ENCODE results near the gene SCLT1.
A peak's percentile ranks its signal among the peaks of the same experiment; 100 is the strongest.

The SCLT1 gene

DNA sequence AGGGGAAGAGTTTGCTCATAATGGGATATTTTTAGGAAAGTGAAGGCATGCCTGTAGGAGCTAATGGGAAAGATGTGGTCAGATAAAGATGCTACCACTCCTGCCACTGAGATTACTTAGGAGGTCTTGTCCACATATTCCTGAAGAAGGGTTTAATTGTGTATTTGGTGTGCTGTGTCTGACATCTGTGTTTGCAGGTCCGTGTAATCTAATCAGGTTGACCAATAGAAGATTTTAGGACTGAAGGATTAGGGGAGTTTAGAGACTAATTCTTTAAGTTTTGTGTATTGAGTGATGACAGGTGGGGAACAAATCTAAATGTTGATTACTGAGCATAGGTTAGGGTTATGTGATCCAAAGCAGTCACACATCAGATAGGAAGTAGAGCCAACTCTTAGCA, 226.6 kb downstream of the SCLT1 start:
- no peak for DNase-seq

GRCh38 chr4:128866269-128866668, 227.1 kb downstream of the SCLT1 start:
- no peak for DNase-seq

GRCh38 chr4:128865132-128865531, 228.2 kb downstream of the SCLT1 start:
- no peak for DNase-seq

GRCh38 chr4:128863312-128864075, 229.8 kb downstream of the SCLT1 start:
- DNase-seq = peak; percentile 56

DNA sequence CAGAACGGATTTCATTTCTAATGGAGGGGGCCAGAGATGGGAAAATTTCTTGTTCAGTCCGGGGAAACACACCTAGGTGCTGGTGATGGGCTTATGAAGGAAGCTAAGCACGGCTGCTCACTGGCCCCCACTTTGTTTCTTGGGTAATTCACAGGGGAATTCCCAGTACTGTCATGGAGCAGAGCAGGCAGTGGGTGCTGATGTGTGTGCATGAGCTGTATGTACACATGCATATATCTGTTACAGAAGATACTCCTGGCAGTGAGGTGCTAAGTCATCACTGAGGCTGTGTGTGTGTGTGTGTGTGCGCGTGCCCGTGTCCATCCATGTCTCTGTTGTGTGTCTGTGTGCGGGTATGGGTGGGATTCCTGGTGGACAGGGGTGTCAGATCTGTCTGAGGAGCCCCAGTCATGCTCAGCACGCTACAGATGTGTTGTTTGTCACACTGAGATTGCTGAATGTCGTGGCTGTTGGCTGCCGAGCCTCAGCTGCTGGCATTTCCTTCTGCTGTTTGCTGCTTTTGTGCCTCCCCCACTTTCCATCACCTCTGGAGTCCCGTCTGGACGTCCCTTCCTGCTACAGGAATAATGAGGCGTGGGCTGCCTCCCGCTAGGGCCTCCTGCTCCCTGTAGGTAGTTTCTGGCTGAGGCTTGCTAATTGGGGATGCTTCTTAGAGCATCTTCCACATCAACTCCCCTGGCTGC, 230.6 kb downstream of the SCLT1 start:
- DNase-seq = no peak

GRCh38 chr4:128861856-128862518, 231.4 kb downstream of the SCLT1 start:
- no peak for DNase-seq

DNA sequence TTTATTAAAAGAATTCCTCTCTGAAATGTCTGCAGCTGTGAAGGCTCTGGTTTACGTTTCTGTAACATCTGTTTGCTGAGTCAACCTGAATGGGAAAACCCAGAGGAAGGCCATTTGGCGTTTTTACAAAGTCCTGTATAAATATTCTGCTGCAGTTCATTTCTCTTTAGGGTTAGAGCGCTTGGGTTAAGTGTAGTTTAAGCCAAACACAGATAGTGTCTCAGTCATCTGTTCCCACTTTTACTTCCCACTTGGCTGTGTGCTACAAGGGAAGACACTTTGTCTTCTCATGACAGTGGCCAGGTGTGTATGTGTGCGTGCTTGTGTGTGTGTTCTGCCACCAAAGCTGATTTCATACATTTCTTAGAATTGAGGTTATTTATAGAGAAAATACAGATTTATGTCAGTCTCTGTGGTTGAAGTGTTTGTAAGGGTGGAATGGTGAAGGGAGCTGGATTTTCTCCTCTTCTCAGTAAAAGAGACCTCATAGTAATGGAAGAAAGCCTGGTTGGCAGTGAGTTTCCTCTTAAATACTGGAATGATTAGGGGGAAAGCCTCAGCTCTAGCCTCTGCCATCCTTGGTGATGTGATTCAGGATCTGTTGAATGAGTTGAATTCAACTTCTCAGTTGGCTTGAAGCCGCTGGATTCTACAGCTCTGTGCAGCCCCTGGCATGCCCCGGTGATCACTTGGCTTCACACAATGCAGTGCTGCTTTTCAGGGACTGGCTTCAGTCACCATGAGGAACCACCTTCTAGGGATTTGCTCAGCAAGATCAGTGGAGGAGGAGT, 233.3 kb downstream of the SCLT1 start:
- DNase-seq = no peak

GRCh38 chr4:128858879-128859671, 234.3 kb downstream of the SCLT1 start:
- no peak for DNase-seq

GRCh38 chr4:128856246-128856645, 237.1 kb downstream of the SCLT1 start:
- no peak for DNase-seq

GRCh38 chr4:128855621-128856020, 237.7 kb downstream of the SCLT1 start:
- no peak for DNase-seq

DNA sequence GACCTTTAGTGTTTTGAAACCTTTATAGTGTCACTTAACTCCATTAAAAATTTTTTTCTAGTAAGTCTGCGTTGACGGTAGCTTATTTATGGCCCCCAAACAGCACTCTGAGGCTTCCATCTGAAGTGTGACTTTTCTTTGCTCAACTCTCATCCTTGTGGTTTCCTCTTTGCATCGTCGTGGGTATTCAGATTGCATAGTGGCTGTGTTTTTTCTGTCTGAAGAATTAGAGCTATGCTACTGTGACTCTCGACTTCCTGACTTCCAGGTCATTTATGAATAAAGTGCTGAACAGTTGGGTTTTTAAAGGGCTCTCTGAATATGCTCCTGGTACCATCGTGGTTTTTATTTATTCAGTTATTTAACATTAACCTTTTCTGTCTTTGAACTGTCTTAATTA, 238.9 kb downstream of the SCLT1 start:
- no peak for DNase-seq

GRCh38 chr4:128853741-128854140, 239.6 kb downstream of the SCLT1 start:
- DNase-seq = no peak

DNA sequence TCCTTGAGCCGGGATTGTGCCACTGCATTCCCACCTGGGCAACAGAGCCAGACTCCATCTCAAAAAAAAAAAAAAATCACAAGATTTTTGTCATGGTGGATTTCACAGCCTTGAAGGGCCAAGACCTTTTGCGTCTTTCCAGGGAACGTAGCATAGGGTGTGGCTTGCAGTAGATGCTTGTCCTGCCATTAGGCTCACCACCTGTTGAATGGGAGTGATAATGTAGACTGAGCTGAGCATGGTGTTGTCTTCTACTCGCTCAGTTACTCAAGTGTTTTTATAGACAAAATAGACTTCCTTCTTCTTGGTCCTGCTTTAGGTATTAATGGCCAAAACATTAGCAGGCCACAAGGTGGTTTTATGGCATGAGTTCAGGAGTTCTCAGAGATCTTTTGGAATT, 243.1 kb downstream of the SCLT1 start:
- no peak for DNase-seq

DNA sequence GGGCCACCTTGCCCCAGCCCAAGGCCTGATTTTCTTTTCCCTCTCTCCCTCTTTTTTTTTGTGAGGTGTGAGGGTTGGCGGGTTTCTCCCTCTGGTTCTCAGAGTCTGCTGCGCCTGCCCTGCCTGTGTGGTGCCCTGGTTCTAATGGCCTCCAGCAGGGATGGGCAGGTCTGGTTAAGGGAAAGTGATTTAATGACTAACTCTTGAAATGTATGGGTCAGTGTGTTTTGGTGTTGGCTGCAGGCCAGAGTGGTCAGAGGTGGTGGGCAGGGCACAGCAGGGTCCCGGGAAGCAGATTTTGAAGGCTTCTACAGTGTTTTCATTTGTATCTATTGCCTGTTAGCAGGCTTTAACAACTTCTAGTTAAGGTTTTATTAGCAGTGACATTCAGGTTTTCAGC, 244.9 kb downstream of the SCLT1 start:
- DNase-seq = no peak

DNA sequence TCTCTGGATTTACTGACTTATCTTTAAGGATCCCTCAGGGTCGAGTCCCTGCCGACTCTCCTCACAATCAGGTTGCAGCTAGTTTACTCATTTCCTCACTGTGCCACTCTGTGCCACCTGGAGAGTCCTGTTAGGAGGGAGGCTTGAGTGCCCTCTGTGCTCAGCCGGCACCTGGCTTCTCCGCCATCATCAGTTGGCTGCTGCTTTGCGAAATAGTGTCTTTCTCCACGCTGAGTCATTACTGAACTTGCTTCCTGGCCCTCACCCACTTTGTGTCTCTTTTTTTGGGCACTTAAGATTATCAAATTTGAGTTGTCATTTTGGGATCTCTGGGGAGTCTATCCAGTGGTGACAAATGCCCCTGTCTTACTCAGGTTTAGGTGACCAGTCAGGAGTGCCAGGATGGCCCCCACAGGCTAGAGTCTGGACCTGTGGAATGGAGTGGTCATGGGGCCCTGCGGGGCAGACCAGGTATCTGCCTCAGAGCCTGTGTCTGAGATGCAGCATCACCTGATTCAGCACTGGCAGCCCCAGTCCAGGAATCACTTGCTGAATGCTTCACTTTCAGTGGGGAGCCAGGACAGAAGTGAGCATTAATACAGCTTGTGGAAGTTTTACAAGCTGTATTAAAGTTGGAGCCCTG, 246.1 kb downstream of the SCLT1 start:
- DNase-seq = no peak

DNA sequence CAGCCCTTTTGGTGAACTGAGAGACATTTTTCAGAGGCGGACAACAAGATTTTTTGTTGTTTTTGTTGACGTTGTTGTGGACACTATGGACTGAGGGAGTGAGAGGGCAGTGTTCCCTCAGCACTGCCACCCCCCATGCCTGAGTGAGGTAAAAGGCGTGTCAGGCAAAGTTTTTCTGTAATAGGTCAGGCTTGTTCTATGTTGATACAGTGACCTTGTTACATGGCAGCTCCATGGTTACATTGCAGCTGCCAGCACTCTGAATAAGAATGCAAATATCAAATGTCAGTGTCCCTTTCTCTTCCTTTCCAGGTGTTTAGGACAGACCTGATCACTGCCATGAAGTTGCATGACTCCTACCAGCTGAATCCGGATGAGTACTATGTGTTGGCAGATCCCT, 247.3 kb downstream of the SCLT1 start:
- DNase-seq = no peak

DNA sequence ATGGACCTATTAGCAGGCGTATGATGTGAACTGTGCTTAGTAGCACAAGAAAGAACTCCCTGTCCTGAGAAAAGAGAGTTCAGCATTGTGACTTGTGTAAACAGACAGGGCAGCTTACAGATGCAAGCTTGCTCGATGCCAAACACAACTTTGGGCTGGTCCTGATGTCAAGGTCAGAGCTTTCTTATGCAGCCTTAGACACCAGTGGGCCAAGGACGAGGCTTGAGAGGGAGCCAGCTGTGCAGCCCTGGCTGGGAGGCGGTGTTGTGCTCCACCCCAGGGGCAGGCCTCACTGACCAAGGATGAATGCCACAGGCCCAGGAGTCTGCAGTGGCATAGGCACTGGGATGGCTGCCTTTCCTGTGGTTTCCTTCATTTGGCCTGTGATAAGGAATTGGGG, 248.4 kb downstream of the SCLT1 start:
- DNase-seq = no peak

GRCh38 chr4:128841402-128841801, 251.9 kb downstream of the SCLT1 start:
- DNase-seq = no peak

DNA sequence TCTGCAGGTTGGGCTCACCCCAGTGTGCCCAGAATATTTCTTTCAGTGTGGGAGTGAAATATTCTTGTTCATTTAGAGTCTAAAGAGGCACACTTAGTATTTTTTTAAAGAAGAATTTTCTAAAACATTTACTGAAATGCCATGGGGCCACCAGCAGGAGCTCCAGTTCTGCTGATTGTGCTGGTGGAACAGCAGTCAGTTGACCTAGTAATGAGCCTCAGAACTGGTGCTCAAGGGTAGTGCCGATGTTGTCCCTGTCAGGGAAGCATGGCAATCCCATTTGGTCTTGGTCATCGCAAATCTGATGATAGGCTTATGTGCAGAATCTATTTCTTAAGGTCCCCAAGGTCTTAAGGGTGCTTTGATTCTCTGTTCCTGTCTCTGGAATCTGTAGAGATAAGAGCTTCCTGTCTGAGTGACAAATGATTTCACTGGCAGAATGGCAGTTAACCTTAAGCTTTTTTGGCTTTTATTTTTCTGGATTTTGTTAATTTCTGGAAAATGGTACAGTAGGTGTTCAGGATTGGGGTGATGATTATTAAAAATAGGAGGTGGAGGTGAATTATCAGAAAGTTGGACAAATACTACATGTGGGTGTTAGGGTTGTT, 252.5 kb downstream of the SCLT1 start:
- DNase-seq = no peak

- no peak for DNase-seq
These were observed 255.7 kb downstream of the SCLT1 start for GRCh38 chr4:128837679-128838078.

GRCh38 chr4:128837198-128837597, 256.1 kb downstream of the SCLT1 start:
- no peak for DNase-seq
